Trophoblast cell (in vitro differentiated cells and primary cell): ENCODE measurements around the gene EVPLL.
"Not testable (repeated sequence)": the region's sequence is repeated elsewhere in the genome, so short reads cannot be mapped to it uniquely, and the experiment has no call there.

Source experiments
- DNase-seq, 2 donors: peaks; one replicate each; pipeline ENCODE4 v3.0.0-alpha.2; 2016
- H2AFZ ChIP-seq: 2 replicates; pipeline ENCODE4 v1.6.1; 2013; ENCODE audit warnings: low read length, moderate library complexity, mild to moderate bottlenecking; ENCODE audit not compliant: insufficient read depth, poor library complexity
- H2AK5ac ChIP-seq: 2 replicates; pipeline ENCODE4 v1.6.1; 2013; ENCODE audit warnings: mild to moderate bottlenecking, low read length
- H2BK120ac ChIP-seq: 2 replicates; pipeline ENCODE4 v1.6.1; 2013; ENCODE audit warnings: low read length, mild to moderate bottlenecking, moderate library complexity; ENCODE audit not compliant: insufficient read depth, poor library complexity
- H2BK12ac ChIP-seq: 2 replicates; pipeline ENCODE4 v1.6.1; 2013; ENCODE audit warnings: mild to moderate bottlenecking, low read length, moderate library complexity
- H2BK5ac ChIP-seq: 2 replicates; pipeline ENCODE4 v1.6.1; 2013; ENCODE audit warnings: low read length, low read depth, moderate library complexity, mild to moderate bottlenecking; ENCODE audit not compliant: poor library complexity
- H3K14ac ChIP-seq: 2 replicates; pipeline ENCODE4 v1.6.1; 2013; ENCODE audit warnings: mild to moderate bottlenecking, low read length
- H3K18ac ChIP-seq: 2 replicates; pipeline ENCODE4 v1.6.1; 2013; ENCODE audit warnings: mild to moderate bottlenecking, low read length
- H3K23ac ChIP-seq: 2 replicates; pipeline ENCODE4 v1.6.1; 2013; ENCODE audit warnings: low read length
- H3K27ac ChIP-seq: 2 replicates; pipeline ENCODE4 v1.5.1; 2013; ENCODE audit warnings: low read depth, mild to moderate bottlenecking, inconsistent platforms, low read length, moderate library complexity
- H3K27me3 ChIP-seq: 2 replicates; pipeline ENCODE4 v1.6.1; 2013; ENCODE audit warnings: inconsistent platforms, mild to moderate bottlenecking, low read length, moderate library complexity; ENCODE audit not compliant: insufficient read depth
- H3K36me3 ChIP-seq, 2 experiments: 1 replicate in 1 of 2; 2 replicates in 1 of 2; pipeline ENCODE4 v1.6.1; 2013; ENCODE audit warnings: low read length in 2 of 2, mild to moderate bottlenecking in 2 of 2, moderate library complexity in 1 of 2; ENCODE audit not compliant: insufficient read depth in 2 of 2, control insufficient read depth in 1 of 2
- H3K4ac ChIP-seq: 2 replicates; pipeline ENCODE4 v1.6.1; 2013; ENCODE audit warnings: low read depth, mild to moderate bottlenecking, low read length, moderate library complexity
- H3K4me1 ChIP-seq, 2 experiments: 1 replicate in 1 of 2; 2 replicates in 1 of 2; pipeline ENCODE4 v1.6.1; 2013; ENCODE audit warnings: low read length in 2 of 2, mild to moderate bottlenecking in 2 of 2, moderate library complexity in 1 of 2; ENCODE audit not compliant: insufficient read depth in 2 of 2, control insufficient read depth in 1 of 2
- H3K4me2 ChIP-seq: 2 replicates; pipeline ENCODE4 v1.6.1; 2013; ENCODE audit warnings: inconsistent platforms, mild to moderate bottlenecking, low read length, moderate library complexity
- H3K4me3 ChIP-seq: 2 replicates; pipeline ENCODE4 v1.5.1; 2013; ENCODE audit warnings: mild to moderate bottlenecking, low read depth, low read length, inconsistent platforms
- H3K79me1 ChIP-seq: one replicate; pipeline ENCODE4 v1.6.1; 2013; ENCODE audit warnings: low read length
- H3K79me2 ChIP-seq: 2 replicates; pipeline ENCODE4 v1.6.1; 2013; ENCODE audit warnings: low read length, mild to moderate bottlenecking; ENCODE audit not compliant: control insufficient read depth, insufficient read depth, poor library complexity
- H3K9ac ChIP-seq: 2 replicates; pipeline ENCODE4 v1.6.1; 2013; ENCODE audit warnings: mild to moderate bottlenecking, low read length
- H3K9me3 ChIP-seq: 2 replicates; pipeline ENCODE4 v1.6.1; 2013; ENCODE audit warnings: low read depth, mild to moderate bottlenecking, control low read depth, inconsistent platforms, low read length; ENCODE audit not compliant: insufficient read depth
- H4K12ac ChIP-seq: 2 replicates; pipeline ENCODE4 v1.6.1; 2013; ENCODE audit warnings: low read depth, mild to moderate bottlenecking, low read length, moderate library complexity
- H4K8ac ChIP-seq: 2 replicates; pipeline ENCODE4 v1.6.1; 2013; ENCODE audit warnings: low read depth, mild to moderate bottlenecking, low read length, moderate library complexity
- H4K91ac ChIP-seq: one replicate; pipeline ENCODE4 v1.6.1; 2013; ENCODE audit warnings: low read depth, mild to moderate bottlenecking, low read length, moderate library complexity
- WGBS: extraction: QIAGEN DNeasy Blood & Tissue Kit; methylation state at CpG from one replicate; pipeline ENCODE4 v1.1.7; 2013; ENCODE audit warnings: missing lambda C conversion rate; ENCODE audit not compliant: insufficient read length, insufficient coverage; ENCODE audit errors: extremely low coverage; 5-methylcytosine and 5-hydroxymethylcytosine counted together

The EVPLL gene

DNA sequence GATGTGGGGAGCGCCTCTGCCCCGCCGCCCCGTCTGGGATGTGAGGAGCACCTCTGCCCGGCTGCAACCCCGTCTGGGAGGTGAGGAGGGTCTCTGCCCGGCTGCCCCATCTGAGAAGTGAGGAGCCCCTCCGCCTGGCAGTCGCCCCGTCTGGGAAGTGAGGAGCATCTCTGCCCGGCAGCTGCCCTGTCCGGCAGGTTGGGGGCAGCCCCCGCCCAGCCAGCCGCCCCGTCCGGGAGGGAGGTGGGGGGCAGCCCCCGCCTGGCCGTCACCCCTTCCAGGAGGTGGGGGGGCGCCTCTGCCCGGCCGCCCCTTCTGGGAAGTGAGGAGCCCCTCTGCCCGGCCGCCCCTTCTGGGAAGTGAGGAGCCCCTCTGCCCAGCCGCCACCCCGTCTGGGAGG lies 39.4 kb upstream of the EVPLL start:
- not testable (repeated sequence) for H2AK5ac ChIP-seq, H3K9ac ChIP-seq, H4K91ac ChIP-seq, H3K79me2 ChIP-seq, H3K23ac ChIP-seq, H2AFZ ChIP-seq, H3K4me3 ChIP-seq, H4K8ac ChIP-seq, H3K27ac ChIP-seq, H4K12ac ChIP-seq, DNase-seq, H2BK12ac ChIP-seq, H3K14ac ChIP-seq, H3K9me3 ChIP-seq, H2BK5ac ChIP-seq, H3K79me1 ChIP-seq, H3K4me2 ChIP-seq, H3K27me3 ChIP-seq, H2BK120ac ChIP-seq, H3K18ac ChIP-seq, H3K4me1 ChIP-seq, H3K4ac ChIP-seq
- H3K36me3 ChIP-seq: peaks cover 48 to 52% of the 10 kb centered on the region in 2 experiments
- no CpG with 5 or more reads among the region's 25 CpGs for WGBS

DNA sequence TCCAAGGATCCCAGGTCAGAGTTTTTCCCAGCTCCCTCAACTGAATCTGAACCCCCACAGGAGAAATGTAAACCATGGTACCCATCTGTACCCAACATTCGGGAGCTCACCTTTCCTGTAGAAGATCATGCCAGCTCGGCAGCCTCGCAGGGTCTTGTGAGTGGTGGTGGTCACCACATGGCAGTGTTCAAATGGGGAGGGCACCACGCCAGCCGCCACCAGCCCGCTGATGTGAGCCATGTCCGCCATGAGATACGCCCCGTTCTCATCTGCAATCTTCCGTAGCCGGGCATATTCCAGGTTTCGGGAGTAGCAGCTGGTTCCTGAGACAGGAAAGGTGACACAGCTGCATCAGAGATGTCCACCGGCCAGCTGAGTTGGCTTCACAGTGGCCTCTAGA lies 37.6 kb upstream of the EVPLL start:
- no peaks in the 10 kb centered on the region for H3K27me3 ChIP-seq
- no peak overlapping the region for H3K4me3 ChIP-seq
- no peaks in the 10 kb centered on the region for H3K4me1 ChIP-seq
- H2BK5ac ChIP-seq: no peak overlapping the region
- no peak overlapping the region for H3K4me2 ChIP-seq
- no CpG with 5 or more reads among the region's 13 CpGs for WGBS
- H2AK5ac ChIP-seq: no peak overlapping the region
- H3K23ac ChIP-seq: no peak overlapping the region
- no peak overlapping the region for H2BK120ac ChIP-seq
- H4K12ac ChIP-seq: no peak overlapping the region
- H3K4ac ChIP-seq: no peak overlapping the region
- peaks cover 2% of the 10 kb centered on the region for H3K9me3 ChIP-seq
- no peak overlapping the region for H3K14ac ChIP-seq
- H3K36me3 ChIP-seq: peaks cover 41 to 47% of the 10 kb centered on the region in 2 experiments
- no peak overlapping the region for H3K9ac ChIP-seq
- H4K91ac ChIP-seq: no peak overlapping the region
- H2AFZ ChIP-seq: no peak overlapping the region
- no peak overlapping the region for H4K8ac ChIP-seq
- H2BK12ac ChIP-seq: no peak overlapping the region
- H3K18ac ChIP-seq: no peak overlapping the region
- H3K79me2 ChIP-seq: no peaks in the 10 kb centered on the region
- no peaks in the 10 kb centered on the region for H3K79me1 ChIP-seq
- H3K27ac ChIP-seq: no peak overlapping the region
- DNase-seq: no peak

DNA sequence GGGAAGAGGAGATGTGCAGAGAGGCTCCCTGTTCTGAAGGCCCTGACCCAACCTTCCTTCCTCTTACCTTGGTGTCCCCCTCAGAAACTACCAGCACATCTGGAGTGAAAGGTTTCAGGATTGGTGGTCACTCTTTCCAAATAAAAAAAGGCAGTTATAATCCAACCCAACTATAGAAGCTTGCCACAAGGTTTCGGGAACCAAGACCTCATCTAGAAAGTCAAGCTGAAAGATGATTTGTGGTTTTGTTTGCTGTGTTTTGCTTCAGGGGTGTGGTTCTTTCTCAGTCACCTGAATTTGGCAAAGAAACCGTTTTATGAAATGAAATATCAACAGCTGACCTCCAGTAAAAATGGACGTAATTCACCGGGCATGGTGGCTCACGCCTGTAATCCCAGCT lies 33.6 kb upstream of the EVPLL start:
- H2BK12ac ChIP-seq: no peak overlapping the region
- no peak overlapping the region for H2BK120ac ChIP-seq
- no peak for DNase-seq
- no peak overlapping the region for H3K27ac ChIP-seq
- peaks cover 50 to 52% of the 10 kb centered on the region in 2 experiments for H3K36me3 ChIP-seq
- no peak overlapping the region for H3K23ac ChIP-seq
- H3K9me3 ChIP-seq: peaks cover 2% of the 10 kb centered on the region
- H2BK5ac ChIP-seq: no peak overlapping the region
- H3K4me3 ChIP-seq: no peak overlapping the region
- no peak overlapping the region for H3K18ac ChIP-seq
- H4K91ac ChIP-seq: no peak overlapping the region
- H2AFZ ChIP-seq: no peak overlapping the region
- WGBS: no CpG with 5 or more reads among the region's 5 CpGs
- no peak overlapping the region for H3K14ac ChIP-seq
- no peaks in the 10 kb centered on the region for H3K79me2 ChIP-seq
- no peaks in the 10 kb centered on the region for H3K79me1 ChIP-seq
- no peak overlapping the region for H2AK5ac ChIP-seq
- H3K4me2 ChIP-seq: no peak overlapping the region
- H3K4me1 ChIP-seq: no peaks in the 10 kb centered on the region
- H3K27me3 ChIP-seq: no peaks in the 10 kb centered on the region
- no peak overlapping the region for H4K12ac ChIP-seq
- H4K8ac ChIP-seq: no peak overlapping the region
- H3K9ac ChIP-seq: no peak overlapping the region
- H3K4ac ChIP-seq: no peak overlapping the region

DNA sequence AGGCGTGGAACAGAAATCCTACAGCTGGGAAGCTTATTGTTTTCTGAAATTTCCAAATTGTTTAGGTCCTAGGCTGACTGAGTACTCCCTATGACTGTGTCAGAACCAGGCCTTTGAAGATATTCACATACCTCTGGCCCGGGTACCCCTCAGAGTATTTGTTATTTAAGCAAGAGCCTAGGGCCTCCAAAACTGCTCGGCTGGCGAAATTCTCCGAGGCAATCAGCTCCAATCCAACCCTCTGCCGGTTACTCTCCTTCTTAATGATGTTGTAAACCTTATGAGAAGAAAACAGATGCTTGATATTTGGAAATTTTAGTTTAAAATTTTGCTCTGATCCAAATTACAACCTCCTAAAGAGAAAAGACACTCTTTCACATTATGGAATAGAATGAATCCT lies 24.0 kb upstream of the EVPLL start:
- Histone ChIP-seq H3K18ac (no peak overlapping the region), H3K27me3 (no peaks in the 10 kb centered on the region), H3K23ac (no peak overlapping the region), H3K4me3 (no peak overlapping the region), H3K79me1 (no peaks in the 10 kb centered on the region), H3K9ac (no peak overlapping the region), H3K4ac (no peak overlapping the region), H3K27ac (no peak overlapping the region), H2AFZ (no peak overlapping the region), H2BK5ac (no peak overlapping the region), H3K4me2 (no peak overlapping the region), H3K14ac (no peak overlapping the region), H2BK120ac (no peak overlapping the region), H4K12ac (no peak overlapping the region), H4K91ac (no peak overlapping the region), H3K79me2 (no peaks in the 10 kb centered on the region), H3K4me1 (no peaks in the 10 kb centered on the region), H4K8ac (no peak overlapping the region), H3K36me3 (peaks cover 21 to 26% of the 10 kb centered on the region in 2 experiments), H2AK5ac (no peak overlapping the region), H2BK12ac (no peak overlapping the region), H3K9me3 (no peaks in the 10 kb centered on the region)
- no peak for DNase-seq
- WGBS: no CpG with 5 or more reads among the region's 6 CpGs
